Gastroesophageal sphincter (tissue), 3 donors: ENCODE data around the gene CIPC.

Experiments used
- POLR2A ChIP-seq, 2 donors: fragments of 450-650 bp; IDR thresholded peaks; one replicate each; pipeline ENCODE4 v1.6.1; 2017; ENCODE audit warnings: antibody characterized with exemption in 2 of 2, mild to moderate bottlenecking in 2 of 2, moderate library complexity in 1 of 2
- TF ChIP-seq, protein P1 (sequence below), 4 experiments: fragments of 200-600 bp in 2 of 4; fragments of 450-650 bp in 2 of 4; sonication (generic) in 1 of 4; IDR thresholded peaks; one replicate each; pipeline ENCODE4 v1.5.1; 2017 to 2019; ENCODE audit warnings: antibody characterized with exemption in 4 of 4, mild to moderate bottlenecking in 2 of 4, moderate library complexity in 2 of 4

DNA sequence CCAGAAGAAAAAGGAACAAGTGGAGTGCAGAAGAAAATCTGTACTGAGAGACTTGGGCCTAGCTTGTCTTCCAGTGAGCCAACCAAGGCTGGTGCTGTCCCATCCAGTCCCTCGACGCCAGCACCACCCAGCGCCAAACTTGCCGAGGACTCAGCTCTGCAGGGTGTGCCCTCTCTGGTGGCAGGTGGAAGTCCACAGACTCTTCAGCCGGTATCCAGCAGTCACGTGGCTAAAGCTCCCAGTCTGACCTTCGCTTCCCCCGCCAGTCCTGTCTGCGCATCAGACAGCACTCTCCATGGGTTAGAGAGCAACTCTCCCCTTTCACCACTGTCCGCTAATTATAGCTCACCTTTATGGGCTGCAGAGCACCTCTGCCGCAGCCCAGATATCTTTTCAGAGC lies 15.6 kb downstream of the CIPC start:
- TF ChIP-seq, protein P1, sequence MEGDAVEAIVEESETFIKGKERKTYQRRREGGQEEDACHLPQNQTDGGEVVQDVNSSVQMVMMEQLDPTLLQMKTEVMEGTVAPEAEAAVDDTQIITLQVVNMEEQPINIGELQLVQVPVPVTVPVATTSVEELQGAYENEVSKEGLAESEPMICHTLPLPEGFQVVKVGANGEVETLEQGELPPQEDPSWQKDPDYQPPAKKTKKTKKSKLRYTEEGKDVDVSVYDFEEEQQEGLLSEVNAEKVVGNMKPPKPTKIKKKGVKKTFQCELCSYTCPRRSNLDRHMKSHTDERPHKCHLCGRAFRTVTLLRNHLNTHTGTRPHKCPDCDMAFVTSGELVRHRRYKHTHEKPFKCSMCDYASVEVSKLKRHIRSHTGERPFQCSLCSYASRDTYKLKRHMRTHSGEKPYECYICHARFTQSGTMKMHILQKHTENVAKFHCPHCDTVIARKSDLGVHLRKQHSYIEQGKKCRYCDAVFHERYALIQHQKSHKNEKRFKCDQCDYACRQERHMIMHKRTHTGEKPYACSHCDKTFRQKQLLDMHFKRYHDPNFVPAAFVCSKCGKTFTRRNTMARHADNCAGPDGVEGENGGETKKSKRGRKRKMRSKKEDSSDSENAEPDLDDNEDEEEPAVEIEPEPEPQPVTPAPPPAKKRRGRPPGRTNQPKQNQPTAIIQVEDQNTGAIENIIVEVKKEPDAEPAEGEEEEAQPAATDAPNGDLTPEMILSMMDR (IDR thresholded peaks at IDR 0.05): no peak
- no peak for TF ChIP-seq POLR2A (IDR thresholded peaks at IDR 0.05)
